ENCODE measurements around the gene ARL3.
A peak's percentile ranks its signal among the peaks of the same experiment; 100 is the strongest.
"Not testable (repeated sequence)": the region's sequence is repeated elsewhere in the genome, so short reads cannot be mapped to it uniquely, and the experiment has no call there.

The ARL3 gene

GRCh38 chr10:102735065-102735562, 20.9 kb upstream of the ARL3 start:
- DNase-seq: no peak

DNA sequence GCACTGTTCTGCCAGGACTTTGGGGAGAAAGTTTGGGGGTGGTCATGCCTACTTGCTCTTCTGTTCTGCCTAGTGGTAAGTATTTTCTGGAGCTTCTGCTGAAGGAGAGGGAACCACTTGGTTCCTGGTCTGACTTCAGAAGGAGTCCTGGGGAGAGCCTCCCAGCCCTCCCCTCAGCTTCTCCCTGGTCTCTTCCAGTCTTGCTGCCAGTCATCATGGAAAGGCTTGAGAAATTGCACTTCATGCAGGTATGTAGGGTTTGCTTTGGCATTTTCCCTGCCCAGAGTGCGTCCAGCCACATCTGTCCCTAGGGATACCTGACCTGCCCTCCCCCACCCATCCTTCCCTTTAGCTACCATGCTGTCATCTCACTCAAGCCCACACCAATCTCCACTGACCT, 18.5 kb upstream of the ARL3 start:
- DNase-seq: no peak

DNA sequence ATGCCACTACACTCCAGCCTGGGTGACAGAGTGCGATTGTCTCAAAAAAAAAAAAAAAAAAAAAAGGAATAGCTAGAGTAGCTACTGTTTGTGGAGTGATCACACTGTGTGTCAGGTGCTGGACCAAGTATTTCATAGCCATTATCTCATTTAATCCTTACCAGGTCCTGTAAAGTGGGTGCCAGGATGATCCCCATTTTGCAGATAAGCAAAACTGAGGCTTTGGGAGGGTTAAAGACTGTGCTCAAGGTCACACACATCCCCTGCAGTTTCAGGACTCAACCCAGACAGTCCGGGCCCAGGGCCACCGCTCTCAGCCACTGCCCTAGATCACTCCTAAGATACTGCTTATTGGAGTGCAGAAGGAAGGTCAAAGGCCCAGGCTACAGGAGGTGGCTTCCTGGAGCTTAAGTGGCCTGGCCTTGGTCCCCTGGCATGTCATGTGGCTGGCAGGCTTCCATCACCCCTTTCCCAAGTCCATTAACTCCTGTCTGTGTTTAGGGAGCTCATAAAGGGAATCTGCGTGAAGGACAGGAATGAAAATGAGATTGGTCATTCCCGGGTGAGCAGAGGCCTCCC, 17.1 kb upstream of the ARL3 start:
- DNase-seq: no peak

DNA sequence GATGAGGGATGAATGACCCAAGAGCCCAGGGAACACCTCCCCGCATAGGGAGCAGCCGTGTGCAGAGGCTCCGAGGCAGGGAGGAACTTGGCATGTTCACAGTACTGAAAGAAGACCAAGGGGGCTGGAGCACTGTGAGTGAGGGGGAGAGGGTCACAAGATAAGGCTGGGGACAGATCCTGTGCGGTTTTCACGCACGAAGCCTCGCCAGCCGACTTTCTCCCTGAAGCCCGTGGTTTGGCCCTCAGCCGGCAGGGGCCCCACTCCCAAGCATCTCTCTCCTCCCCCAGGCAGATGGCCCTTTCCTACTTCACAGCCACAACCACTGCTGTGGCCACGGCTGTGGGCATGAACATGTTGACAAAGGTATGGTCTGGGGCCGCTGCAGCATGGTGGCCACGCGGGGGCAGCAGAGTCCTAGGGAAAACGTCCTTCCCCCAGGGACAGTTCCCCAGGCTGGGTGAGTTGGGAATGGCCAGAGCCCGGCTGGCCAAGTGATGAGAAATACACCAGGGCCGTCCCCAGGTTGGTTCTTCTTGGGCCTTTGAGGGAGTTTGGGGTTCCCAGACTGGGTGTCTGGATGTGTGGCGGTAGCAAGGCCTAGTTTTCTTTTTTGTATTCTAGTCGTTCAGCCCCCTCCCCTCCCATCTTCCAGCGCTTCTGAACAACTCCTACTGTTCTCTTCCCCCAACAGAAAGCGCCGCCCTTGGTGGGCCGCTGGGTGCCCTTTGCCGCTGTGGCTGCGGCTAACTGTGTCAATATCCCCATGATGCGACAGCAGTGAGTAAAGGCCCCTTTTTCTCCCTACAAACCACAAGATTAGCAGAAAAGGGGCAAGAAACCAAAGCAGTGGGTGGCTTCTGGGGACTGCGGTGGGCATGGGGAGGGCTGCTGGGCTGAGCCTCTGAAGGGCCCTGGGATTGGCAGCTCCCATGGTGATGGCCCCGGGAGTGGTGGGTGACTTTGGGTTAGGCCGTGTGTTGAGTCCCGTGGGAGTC, 15.1 kb upstream of the ARL3 start:
- peak; percentile 4 for DNase-seq

- no peak for DNase-seq
Measured at GRCh38 chr10:102727037-102727818, 13.0 kb upstream of the ARL3 start.

GRCh38 chr10:102726274-102726673, 12.1 kb upstream of the ARL3 start:
- no peak for DNase-seq

DNA sequence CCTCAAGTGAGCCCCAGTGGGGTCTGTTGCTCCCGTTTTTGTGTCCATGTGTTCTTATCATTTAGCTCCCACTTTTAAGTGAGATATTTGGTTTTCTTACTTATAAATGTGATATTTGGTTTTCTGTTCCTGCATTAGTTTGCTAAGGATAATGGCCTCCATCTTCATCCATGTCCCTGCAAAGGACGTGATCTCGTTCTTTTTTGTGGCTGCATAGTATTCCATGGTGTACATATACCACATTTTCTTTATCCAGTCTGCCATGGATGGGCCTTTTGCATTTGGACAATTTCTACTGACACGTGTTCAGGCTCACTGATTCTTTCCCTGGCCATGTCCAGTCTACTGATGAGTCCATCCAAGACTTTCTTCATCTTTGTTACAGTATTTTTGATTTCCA, 9.8 kb upstream of the ARL3 start:
- DNase-seq: no peak

- no peak for DNase-seq
Measured at GRCh38 chr10:102721954-102722353, 7.8 kb upstream of the ARL3 start.

DNA sequence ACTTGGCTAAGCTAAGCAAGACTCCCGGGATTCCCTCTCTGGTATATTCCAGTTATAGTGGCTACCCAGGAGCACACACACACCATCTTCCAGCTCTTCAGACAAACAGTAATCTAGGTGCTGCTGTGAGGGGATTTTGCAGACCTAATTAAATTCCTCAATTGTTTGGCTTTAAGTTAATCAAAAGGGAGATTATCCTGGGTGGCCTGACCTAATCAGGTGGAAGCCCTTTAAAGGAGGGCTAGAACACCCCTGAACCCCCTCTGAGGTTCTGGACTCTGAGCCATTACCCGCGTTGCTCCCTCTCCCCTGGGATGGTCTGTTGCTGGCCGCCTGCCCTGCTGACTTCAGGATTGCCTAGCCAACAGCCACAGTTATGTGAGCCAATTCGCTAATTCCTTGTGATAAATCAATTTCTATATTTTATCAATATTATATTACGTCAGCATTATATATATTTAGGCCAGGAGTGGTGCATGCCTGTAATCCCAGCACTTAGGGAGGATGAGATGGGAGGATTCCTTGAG, 6.6 kb upstream of the ARL3 start:
- DNase-seq: no peak

DNA sequence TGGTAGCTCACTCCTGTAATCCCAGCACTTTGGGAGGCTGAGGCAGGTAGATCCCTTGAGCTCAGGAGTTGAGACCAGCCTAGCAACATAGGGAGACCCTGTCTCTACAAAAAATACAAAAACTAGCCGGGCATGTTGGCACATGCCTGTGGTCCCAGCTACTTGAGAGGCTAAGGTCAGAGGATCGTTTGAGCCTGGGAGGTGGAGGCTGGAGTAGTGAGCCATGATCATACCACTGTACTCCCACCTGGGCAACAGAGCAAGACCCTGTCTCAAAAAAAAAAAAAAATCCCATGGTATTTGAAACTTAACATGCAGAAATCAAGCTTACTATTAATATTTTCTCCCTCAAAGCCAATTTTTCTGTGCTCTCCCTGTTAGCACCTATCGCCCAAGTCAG, 6.1 kb upstream of the ARL3 start:
- no peak for DNase-seq

GRCh38 chr10:102718220-102718619, 4.0 kb upstream of the ARL3 start:
- no peak for DNase-seq

DNA sequence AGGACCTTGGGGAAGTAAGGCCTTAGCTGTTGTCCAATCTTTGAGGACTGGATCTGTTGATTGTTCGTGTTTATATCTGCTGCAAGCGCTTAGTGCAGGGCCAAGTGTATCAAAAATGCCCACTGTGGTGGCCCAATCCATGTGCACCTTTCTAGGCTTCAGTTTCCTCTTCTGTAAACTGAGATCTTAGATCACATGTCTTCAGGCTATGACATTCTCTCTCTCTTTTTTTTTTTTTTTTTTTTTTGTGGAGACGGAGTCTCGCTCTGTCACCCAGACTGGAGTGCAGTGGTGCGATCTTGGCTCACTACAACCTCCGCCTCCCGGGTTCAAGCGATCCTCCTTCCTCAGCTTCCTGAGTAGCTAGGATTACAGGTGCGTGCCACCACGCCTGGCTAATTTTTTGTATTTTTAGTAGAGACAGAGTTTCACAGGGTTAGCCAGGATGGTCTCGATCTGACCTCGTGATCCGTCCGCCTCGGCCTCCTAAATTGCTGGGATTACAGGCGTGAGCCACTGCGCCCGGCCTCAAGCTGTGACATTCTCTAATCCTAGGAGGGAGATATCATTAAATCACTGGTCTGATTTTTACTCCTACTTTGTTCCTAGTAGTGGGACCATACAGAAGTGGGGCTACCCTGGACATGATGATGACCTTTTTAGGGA, 2.8 kb upstream of the ARL3 start:
- not testable (repeated sequence) for DNase-seq

- DNase-seq: no peak
Measured at GRCh38 chr10:102715880-102716279, 1.7 kb upstream of the ARL3 start.

DNA sequence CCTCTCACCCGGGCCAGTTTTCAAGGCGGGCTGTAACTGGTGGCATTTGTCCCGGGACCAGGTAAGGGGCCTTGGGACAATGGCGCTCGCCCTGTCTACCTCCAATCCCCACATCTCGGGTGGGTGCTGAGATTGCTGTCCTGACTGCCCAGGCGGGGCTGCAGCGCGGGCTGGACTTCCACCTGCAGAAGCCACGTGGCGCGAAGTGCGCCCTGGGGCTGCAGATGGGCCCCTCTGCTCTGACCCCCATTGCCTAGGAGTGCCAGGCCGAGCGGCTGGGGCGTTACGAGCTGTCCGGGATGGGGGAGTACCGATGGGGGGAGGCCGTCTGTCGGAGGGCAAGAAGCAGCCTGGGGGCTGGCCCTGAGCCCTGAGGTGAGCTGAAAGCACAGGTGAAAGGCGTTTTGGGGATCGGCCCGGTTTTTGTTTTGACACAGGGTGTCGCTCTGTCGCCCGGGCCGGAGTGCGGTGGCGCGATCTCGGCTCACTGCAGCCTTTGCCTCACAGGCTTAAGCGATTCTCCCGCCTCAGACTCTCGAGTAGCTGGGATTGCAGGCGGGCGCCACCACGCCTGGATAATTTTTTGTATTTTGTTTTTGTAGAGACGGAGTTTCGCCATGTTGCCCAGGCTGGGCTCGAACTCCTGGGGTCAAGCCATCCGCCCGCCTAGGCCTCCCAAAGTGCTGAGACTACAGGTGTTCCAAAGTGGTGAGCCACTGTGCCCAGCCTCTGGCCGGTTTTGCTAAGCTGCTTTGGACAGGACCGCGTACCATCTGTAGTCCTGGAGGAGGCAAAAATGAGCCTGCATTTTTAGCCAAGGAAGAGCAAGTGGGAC, 641 bp upstream of the ARL3 start, which contains the start of gene SFXN2:
Gene SFXN2, plus strand, starts transcription at position 16 of the 835 bp plus-strand sequence. CDS start 12,001 bp downstream, outside the sequence.
- DNase-seq: no peak

DNA sequence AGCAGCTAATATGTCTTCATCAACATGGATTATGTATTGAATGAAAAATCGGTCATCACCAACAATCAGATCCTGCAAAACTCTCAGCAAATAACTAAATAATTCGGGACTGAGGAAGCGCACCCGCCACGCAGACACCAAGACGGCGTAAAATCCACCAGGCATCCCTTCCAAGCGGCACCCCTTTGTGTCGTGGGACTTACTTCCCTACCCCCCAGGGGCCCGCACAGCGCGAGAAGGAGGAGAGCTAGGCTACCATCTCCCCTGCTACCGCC, 721 bp downstream of the ARL3 start:
- no peak for DNase-seq

GRCh38 chr10:102712843-102713538, 1.2 kb downstream of the ARL3 start:
- DNase-seq: no peak

DNA sequence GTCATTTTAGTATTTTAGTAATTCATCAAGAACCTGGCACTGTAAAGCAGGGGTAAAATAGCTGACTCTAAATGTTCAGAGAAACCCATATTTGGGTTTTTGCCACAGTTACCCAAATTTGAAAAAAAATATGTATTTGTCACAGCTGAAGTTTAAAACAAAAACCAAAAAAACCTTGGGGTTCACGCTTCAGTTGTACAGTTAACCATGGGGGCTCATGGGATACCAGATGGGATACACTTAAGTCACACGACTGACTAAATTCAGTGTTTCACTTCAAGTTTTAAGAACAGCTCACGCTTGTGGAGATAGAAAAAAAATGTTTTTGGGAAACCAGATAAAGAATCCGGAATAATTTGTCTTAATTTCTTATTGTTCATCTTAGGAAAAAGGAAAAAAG, 2.1 kb downstream of the ARL3 start:
- no peak for DNase-seq

DNA sequence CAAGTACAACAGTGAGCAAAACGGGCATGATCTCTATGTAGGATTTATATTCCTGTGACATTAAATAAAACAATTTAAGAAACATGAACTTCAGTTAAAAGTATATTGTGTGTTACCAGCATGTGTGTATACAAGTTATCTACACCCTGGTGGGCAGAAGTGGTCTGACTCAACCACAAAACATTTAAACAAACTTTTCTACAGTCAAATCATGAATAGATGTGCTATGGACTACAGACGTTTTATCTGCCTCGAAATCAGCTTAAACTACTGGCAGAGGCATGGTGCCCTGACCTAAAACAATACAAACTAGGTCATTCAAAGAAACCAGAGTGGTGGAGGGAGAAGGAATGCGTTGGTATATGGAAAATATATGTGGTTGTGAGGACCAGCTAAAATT, 3.6 kb downstream of the ARL3 start:
- DNase-seq: no peak

GRCh38 chr10:102705531-102705930, 8.7 kb downstream of the ARL3 start:
- DNase-seq: no peak

DNA sequence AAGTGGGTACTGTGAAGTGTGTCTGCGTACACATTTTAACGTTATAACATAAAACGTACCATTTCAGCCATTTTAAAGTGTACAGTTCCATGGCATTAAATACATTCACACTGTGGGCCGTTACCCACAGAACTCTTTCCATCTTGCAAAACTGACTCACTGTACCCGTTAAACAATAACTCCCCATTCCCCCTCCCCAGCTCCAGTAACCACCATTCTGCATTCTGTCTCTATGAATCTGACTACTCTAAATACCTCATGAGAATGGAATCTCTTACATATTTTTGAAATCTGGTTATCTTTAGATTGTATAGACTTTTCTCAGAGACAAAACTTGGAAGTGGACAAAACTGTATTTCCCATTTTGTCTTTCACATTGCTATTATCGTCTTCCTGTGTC, 9.3 kb downstream of the ARL3 start:
- DNase-seq: no peak

GRCh38 chr10:102702742-102703141, 11.5 kb downstream of the ARL3 start:
- DNase-seq: no peak
